Mucosa of gallbladder (tissue), 1 donor: Measurements from ENCODE around the gene FANCE. TPM values are rescaled to one million over a fixed set of nuclear protein-coding genes. Genes with fewer than 3 reads are reported as not detected.

Source experiments
- DNase-seq: peaks from one replicate; pipeline ENCODE4 v3.0.0-alpha.2; 2020; ENCODE audit warnings: low spot score
- total RNA-seq: library from RNA; stranded (reverse); gene quantifications from one replicate; pipeline ENCODE4 v1.2.1, GENCODE V29; 2021
- donor health status: DM: no; HTN: no; CAD: no.

The FANCE gene
- 2.6 TPM for total RNA-seq

- DNase-seq: peak; percentile 95
Observed at GRCh38 chr6:35452183-35453090, at the start of gene FANCE. Gene FANCE, plus strand, starts transcription at chr6:35452338. Its CDS starts 208 bp downstream, at chr6:35452546.

GRCh38 chr6:35402856-35403191, 49.3 kb upstream of the FANCE start:
- DNase-seq: no peak

- no peak for DNase-seq
Observed at GRCh38 chr6:35403544-35404442, 48.3 kb upstream of the FANCE start.

- DNase-seq: no peak
Observed at GRCh38 chr6:35406711-35407485, 45.2 kb upstream of the FANCE start.

- no peak for DNase-seq
Observed at GRCh38 chr6:35409245-35409644, 42.9 kb upstream of the FANCE start.

GRCh38 chr6:35410131-35410530, 42.0 kb upstream of the FANCE start:
- DNase-seq: no peak

GRCh38 chr6:35411066-35411465, 41.1 kb upstream of the FANCE start:
- no peak for DNase-seq

- DNase-seq: no peak
Observed at GRCh38 chr6:35412102-35412501, 40.0 kb upstream of the FANCE start.

- no peak for DNase-seq
Observed at GRCh38 chr6:35413911-35414310, 38.2 kb upstream of the FANCE start.

- peak; percentile 85 for DNase-seq
Observed at GRCh38 chr6:35415065-35415891, 36.9 kb upstream of the FANCE start.

GRCh38 chr6:35417979-35418661, 34.0 kb upstream of the FANCE start:
- DNase-seq: no peak

GRCh38 chr6:35419417-35419816, 32.7 kb upstream of the FANCE start:
- no peak for DNase-seq

- no peak for DNase-seq
Observed at GRCh38 chr6:35419961-35420360, 32.2 kb upstream of the FANCE start.

GRCh38 chr6:35425284-35425683, 26.9 kb upstream of the FANCE start:
- DNase-seq: no peak

- DNase-seq: no peak
Observed at GRCh38 chr6:35426074-35426473, 26.1 kb upstream of the FANCE start.

- no peak for DNase-seq
Observed at GRCh38 chr6:35427435-35427834, 24.7 kb upstream of the FANCE start.

GRCh38 chr6:35427851-35428321, 24.3 kb upstream of the FANCE start:
- DNase-seq: no peak

- peak; percentile 47 for DNase-seq
Observed at GRCh38 chr6:35428421-35429149, 23.6 kb upstream of the FANCE start.

GRCh38 chr6:35429463-35429862, 22.7 kb upstream of the FANCE start:
- no peak for DNase-seq

- DNase-seq: no peak
Observed at GRCh38 chr6:35432291-35432690, 19.8 kb upstream of the FANCE start.
